ENCODE results near the gene HLA-C. TPM values are rescaled to one million over a fixed set of nuclear protein-coding genes. Genes with fewer than 3 reads are reported as not detected.

HLA-C gene
- total and polyA plus RNA-seq, 8 donors = 117 to 1,825 (median 212) TPM

GRCh38 chr6:31272836-31273626 lies 1.1 kb upstream of the HLA-C start:
- DNase-seq (no peak), ATAC-seq (no peak)
- H3K9me3 ChIP-seq = no peaks in the 10 kb centered on the region
- peaks cover 0 to 32% of the 10 kb centered on the region in 2 donors for H3K36me3 ChIP-seq
- no peak for TF ChIP-seq CTCF (IDR thresholded peaks at IDR 0.05)
- H3K4me1 ChIP-seq = peaks cover 0 to 43% of the 10 kb centered on the region in 2 donors
- intact Hi-C loops (cut with DNase I) = no loop called here
- H3K4me3 ChIP-seq = peak overlapping the region in 1 of 2 donors; percentile 100
- no peaks in the 10 kb centered on the region for H3K27me3 ChIP-seq
- peak overlapping the region; percentile 78 to 99 for H3K27ac ChIP-seq

GRCh38 chr6:31272436-31272835 lies 544 bp upstream of the HLA-C start:
- Histone ChIP-seq H3K9me3 (no peaks in the 10 kb centered on the region), H3K27ac (peak overlapping the region; percentile 78 to 99), H3K4me1 (peaks cover 0 to 49% of the 10 kb centered on the region in 2 donors), H3K27me3 (no peaks in the 10 kb centered on the region), H3K36me3 (peaks cover 0 to 36% of the 10 kb centered on the region in 2 donors), H3K4me3 (peak overlapping the region; percentile 21 to 100)
- intact Hi-C loops (cut with DNase I) = no loop called here
- peak; percentile 11 for ATAC-seq
- DNase-seq = no peak
- TF ChIP-seq CTCF (IDR thresholded peaks at IDR 0.05) = no peak

DNA sequence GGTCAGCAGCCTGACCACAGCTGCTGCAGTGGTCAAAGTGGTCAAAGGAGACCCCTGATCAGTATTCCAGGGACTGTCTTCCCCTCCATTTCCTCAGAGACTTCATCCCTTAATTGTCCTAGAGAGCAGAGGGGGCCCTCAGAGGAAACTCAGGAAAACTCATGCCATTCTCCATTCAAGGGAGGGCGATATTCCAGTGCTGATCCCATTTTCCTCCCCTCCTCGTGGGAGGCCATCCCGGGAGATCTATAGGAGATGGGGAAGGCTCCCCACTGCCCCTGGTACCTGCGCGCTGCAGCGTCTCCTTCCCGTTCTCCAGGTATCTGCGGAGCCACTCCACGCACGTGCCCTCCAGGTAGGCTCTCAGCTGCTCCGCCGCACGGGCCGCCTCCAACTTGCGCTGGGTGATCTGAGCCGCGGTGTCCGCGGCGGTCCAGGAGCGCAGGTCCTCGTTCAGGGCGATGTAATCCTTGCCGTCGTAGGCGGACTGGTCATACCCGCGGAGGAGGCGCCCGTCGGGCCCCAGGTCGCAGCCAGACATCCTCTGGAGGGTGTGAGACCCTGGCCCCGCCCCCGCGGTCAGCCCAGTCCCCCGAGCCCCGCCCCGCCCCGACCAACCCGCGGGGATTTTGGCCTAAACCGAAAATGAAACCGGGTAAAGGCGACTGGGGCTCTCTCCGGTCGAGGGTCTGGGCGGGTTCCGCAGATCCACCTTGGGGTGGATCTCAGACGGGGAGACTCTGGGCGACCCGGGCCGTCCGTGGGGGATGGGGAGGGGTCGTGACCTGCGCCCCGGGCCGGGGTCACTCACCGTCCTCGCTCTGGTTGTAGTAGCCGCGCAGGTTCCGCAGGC lies 878 bp downstream of the HLA-C start:
- DNase-seq (peak; percentile 33 to 96 (median 76)), ATAC-seq (peak; percentile 86)
- intact Hi-C loops (cut with DNase I) = no loop called here
- peak overlapping the region; percentile 78 to 99 for H3K27ac ChIP-seq
- TF ChIP-seq CTCF (IDR thresholded peaks at IDR 0.05) = no peak
- H3K9me3 ChIP-seq = no peaks in the 10 kb centered on the region
- H3K27me3 ChIP-seq = no peaks in the 10 kb centered on the region
- peaks cover 0 to 49% of the 10 kb centered on the region in 2 donors for H3K4me1 ChIP-seq
- H3K36me3 ChIP-seq = peaks cover 0 to 36% of the 10 kb centered on the region in 2 donors
- peak overlapping the region in 1 of 2 donors; percentile 100 for H3K4me3 ChIP-seq

GRCh38 chr6:31268836-31269235 lies 3.1 kb downstream of the HLA-C start:
- intact Hi-C loops (cut with DNase I) = loop anchor here in 1 of 2 donors (2.0 kb wide), 1 partner anchor 84 kb away; no protein-coding TSS in a partner anchor
- Histone ChIP-seq H3K4me1 (peaks cover 0 to 49% of the 10 kb centered on the region in 2 donors), H3K27me3 (no peaks in the 10 kb centered on the region), H3K36me3 (peaks cover 0 to 36% of the 10 kb centered on the region in 2 donors), H3K9me3 (peaks cover 0 to 10% of the 10 kb centered on the region in 2 donors), H3K27ac (no peak overlapping the region), H3K4me3 (peak overlapping the region in 1 of 2 donors; percentile 100)
- TF ChIP-seq CTCF (IDR thresholded peaks at IDR 0.05) = no peak
- ATAC-seq = no peak
- DNase-seq = no peak

All from left lung (tissue), 10 donors.